ENCODE measurements around the gene NT5C2.

- TF ChIP-seq EZH2 (IDR thresholded peaks at IDR 0.05; ENCODE audit: insufficient read depth, poor library complexity, severe bottlenecking) (no peak), EZH2phosphoT487 (IDR thresholded peaks at IDR 0.05; ENCODE audit: insufficient read depth, low read depth) (no peak)
These were observed 96.9 kb downstream of the NT5C2 start for GRCh38 chr10:103096130-103096529.

All from GM23248 (cell line).